ENCODE results near the gene KCND3.

DNA sequence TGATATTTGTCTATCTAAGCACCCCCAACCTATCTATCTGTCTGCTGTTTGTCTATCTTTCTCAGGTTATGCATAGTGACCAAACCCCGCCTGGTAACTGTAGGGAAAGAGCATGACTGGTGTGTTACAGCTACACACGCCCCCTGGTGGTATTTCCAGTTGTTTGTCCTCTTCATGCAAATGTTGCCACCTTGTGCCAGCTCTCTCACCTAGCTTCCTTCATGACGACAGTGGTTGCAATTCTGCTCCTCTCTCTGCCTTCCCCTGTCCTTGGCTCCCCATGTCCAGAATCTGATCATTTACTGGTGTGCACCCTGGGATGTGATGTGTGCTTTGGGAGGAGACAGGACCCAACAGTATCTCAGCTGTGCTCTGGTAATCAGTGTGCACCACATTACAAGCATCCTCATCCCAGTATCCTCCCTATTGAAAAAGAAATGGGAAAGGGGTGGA lies 242.2 kb downstream of the KCND3 start:
- no peak for TF ChIP-seq POLR2AphosphoS5 (IDR thresholded peaks at IDR 0.05; ENCODE audit: borderline replicate concordance, low read depth, low read length)
- no peak for TF ChIP-seq FOXP2 (optimal IDR thresholded peaks at IDR 0.05; ENCODE audit: control extremely low read depth, extremely low read length, insufficient read depth)

All from SK-N-MC (cell line).